ENCODE measurements around the gene EBP.
A peak's percentile ranks its signal among the peaks of the same experiment; 100 is the strongest.
"Not testable (repeated sequence)": the region's sequence is repeated elsewhere in the genome, so short reads cannot be mapped to it uniquely, and the experiment has no call there.

EBP gene

DNA sequence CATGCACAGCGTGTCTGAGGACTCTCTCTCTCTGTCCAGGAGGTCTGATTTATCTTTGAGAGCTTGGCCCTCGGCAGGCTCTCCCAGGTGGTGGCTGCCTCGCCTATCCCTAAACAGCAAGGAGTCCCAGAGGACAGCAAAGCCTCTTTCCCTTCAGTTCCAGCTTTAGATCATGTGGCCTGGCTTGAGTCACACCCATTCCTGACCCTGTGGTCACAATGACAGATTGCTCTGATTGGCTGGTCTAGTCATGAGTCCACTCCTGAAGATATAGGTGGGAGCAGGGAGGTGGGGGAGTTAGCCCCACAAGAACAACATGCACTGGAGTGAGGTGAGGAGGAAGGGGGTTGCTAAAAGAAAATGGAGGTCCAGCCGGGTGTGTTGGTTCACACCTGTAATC is 24.9 kb upstream of the EBP start:
- DNase-seq = no peak

DNA sequence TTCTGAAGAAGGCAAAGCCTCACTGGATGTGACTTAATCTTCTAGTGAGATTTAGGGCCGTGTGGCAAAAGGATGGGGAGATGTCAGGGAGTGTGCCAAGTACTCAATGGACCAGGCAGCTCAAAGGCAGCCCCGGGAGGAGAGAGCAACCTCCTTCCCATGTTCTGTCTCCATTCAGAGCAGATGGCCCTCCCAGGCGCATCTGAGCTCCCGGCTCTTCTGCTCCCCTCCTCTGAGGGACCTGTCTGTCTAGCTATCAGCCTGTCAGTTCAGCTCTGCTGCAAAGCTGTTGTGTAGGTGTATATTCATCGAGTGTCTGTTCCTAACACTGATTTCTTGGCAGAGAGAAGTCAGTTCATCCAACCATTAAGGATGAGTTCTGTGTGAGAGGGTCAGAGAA is 23.7 kb upstream of the EBP start:
- no peak for DNase-seq

DNA sequence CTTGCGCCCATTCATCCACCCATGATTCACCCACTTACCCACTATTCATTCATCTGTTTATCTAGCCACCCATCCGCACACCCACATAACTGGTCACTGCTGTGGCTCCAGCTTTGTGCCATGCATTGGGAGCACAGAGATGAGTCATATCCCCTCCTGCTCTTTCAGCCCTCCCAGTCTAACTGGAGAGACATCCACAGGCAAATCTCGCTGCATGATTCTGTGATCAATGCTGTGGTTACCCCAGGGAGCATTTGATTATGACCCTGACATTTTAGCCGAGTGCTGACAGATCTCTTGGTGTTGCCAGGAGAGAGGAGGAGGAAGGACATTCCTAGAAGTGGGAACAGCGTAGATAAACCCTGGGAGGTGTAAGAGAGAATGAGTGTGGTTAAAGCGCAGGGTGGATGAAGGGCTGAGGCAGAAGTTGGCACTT is 23.2 kb upstream of the EBP start:
- DNase-seq = peak; percentile 76

DNA sequence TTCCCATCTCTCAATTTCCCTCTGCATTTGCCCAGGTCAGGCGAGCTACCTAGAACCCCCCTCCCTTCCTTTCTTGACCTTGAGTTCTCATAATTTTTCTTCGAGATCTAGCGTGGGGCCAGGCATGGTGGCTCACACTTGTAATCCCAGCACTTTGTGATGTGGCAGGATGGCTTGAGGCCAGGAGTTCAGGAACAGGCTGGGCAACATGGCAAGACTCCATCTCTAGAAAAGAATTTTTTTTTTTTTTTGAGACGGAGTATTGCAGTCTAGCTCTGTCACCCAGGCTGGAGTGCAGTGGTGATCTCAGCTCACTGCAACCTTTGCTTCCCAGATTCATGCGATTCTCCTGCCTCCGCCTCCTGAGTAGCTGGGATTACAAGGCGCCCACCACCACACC is 17.3 kb upstream of the EBP start:
- no peak for DNase-seq

DNA sequence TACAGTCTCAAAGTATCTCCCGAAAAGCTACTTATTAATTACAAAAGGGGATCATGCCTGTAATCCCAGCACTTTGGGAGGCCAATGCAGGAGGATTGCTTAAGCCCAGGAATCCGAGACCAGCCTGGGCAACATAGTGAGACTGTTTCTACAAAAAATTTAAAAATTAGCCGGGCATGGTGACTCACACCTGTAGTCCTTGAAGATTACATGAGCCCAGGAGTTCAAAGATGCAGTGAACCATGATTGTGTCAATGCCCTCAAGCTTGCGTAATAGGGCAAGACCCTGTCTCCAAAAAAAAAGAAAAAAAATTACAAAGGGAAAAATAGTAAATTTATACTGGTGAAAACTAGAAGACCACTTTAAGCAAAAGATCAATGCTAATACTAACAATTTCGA is 16.1 kb upstream of the EBP start:
- DNase-seq = no peak

DNA sequence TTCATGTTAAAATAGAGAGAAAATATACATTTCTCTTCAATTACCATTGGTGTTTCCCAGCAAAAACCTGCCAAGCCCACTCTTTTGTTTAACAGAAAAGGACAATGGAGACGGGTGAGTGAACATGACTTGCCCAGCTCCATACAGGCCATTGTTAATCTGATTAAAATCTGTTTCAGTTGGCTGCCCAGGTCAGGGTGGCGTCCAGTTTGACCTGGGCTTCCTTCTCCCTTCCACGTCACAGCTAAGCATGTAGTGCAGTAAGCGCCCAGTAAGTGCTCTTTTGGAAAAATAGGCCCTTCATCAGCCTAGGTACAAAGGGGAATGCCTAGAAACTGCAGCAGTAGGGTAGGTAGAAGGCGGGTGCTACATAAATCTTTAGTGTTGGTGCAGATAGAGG is 14.4 kb upstream of the EBP start:
- no peak for DNase-seq

DNA sequence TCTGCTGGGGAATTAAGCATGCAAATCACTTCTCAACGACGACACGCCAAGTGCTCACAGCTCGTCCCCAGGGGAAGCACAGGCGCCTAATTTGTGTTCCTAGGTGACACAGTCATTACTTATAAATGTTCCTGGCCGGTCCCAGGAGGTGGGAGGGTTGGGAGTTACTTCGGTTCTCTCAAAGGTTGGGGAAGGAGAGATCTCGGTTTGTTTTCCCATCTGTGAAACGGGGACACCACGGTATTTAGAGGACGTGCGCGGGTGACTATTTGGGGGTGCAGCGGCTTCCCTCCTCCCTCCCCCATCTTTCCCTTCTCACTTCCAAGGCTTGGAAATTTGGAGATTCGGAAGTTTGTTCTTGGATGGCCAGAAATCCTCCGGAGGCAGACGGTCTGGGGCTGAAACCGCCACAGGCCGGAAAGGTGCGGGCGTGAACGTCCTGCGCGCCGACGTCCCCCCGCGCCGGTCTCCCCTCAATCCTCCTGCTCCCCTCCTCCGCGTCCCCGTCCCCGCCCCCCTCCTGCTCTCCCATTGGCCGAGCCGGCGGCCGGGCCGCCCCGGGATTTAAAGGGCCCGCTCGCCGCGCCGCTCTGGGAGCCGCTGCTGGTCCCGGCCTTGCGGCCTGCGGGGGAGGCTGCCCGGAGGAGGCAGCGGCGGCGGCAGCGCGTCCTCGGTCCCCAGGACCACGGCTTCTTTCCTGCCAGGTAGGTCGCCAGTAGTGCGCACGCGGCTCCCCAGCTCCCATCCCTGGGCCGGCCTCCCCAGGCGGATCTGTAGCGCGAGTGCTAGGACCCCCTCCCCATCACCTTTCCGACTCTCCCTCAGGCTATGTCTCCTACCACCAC is 13.0 kb upstream of the EBP start, which contains the start of gene PORCN:
PORCN (plus strand) TSS at position 593 of the 845 bp plus-strand sequence. CDS start 829 bp downstream, outside the sequence.
- DNase-seq = peak; percentile 64

DNA sequence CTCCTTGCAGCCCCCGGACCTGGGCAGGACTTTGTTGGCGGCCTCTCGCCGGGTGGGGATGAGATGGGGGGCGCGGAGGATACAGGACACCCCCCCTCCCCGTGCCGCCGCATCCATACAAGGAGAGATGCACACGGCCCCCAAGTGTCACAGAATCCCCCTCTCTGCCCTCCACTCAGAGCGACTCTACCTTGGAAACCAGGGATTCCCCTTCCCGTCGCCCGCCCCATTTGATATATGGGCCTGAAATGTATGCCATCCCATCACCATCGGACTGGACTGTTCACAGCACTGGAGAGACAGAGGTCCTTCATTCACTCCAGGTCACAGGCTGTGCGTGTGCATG is 12.4 kb upstream of the EBP start:
- no peak for DNase-seq

DNA sequence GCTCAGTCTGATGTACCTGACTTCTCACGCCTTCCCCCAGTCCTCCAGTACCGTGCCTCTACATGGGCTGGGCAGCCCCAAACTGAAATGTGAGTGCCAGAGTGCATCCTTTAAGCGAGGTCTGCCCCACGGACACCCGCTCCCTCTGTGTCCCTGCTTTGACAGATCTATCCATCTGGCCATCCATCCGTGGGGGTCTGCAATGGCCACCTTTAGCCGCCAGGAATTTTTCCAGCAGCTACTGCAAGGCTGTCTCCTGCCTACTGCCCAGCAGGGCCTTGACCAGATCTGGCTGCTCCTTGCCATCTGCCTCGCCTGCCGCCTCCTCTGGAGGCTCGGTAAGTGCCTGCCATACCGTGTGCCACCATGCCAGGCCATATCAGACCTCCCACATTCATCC is 12.0 kb upstream of the EBP start:
- no peak for DNase-seq

DNA sequence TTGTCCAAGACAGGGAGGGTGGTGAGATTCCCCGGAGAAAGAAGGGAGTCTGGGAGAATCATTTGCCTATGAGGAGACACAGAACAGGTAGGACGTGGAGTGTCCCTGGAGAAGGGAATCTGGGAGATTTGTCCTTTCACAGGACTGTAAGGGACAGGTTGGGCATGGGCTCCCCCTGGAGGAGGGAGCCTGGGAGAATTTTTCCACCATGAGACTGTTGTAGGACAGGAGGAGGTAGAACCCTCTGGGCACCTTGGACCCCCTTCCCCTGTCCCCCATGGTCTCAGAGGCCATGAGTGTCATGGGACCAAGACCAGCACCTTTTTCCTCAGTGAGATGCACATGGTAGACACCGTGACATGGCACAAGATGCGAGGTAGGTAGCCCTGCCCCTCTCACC is 10.0 kb upstream of the EBP start:
- no peak for DNase-seq

DNA sequence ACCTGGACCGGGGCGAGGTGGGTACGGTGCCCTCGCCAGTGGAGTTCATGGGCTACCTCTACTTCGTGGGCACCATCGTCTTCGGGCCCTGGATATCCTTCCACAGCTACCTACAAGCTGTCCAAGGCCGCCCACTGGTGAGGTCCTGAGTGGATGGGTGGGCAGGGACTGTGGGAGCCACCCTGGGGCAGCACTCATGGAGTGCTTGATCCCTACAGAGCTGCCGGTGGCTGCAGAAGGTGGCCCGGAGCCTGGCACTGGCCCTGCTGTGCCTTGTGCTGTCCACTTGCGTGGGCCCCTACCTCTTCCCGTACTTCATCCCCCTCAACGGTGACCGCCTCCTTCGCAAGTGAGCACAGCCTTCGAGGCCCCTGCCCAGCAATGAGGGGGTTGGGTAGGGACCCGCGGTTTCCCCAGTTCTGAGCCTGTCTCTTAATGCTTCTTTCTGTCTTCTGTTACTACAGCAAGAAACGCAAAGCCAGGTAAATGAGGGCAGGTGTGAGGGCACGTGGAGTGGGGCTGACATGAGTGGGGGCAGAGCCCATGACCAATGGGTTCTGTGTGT is 9.2 kb upstream of the EBP start:
- DNase-seq = no peak

DNA sequence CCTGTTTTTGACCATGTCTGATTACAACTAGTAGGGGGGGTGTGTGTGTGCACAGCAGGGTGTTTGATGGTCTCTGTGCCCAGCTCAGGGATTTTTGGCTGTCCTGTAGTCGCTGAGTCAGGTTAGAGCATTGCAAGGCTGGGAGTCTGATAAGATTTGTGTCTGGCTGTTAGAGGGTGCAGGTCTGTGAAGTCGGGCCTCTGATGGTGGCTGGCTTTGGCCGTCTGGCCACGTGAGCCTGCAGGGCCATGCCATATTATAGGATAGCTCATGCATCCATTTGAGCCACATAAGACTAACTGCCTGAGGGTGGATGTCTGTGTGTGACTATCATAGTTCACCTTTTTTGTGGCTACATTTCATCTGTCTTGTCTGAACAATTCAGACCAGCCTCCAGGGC is 7.9 kb upstream of the EBP start:
- DNase-seq = no peak

DNA sequence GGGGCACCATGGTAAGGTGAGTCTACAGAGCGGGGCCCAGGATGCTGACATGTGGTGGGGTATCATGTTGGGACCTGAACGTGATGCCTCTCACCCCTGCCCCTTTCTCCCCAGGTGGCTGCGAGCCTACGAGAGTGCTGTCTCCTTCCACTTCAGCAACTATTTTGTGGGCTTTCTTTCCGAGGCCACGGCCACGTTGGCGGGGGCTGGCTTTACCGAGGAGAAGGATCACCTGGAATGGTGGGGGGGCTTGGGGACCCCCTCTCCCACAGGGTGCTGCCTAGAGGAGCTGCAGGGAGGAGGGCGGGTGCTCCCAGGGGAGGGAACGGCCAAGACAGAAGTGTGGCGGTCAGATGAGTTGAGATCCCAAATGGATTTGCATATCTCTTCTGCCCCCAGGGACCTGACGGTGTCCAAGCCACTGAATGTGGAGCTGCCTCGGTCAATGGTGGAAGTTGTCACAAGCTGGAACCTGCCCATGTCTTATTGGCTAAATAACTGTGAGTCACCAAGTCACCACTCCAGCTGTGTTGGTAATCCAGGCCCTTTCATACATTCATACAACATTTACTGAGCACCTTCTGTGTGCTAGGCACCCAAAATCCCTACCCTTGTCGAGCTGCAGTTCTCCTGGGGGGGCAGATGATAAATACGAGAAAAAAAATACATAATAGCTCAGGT is 7.3 kb upstream of the EBP start:
- no peak for DNase-seq

DNA sequence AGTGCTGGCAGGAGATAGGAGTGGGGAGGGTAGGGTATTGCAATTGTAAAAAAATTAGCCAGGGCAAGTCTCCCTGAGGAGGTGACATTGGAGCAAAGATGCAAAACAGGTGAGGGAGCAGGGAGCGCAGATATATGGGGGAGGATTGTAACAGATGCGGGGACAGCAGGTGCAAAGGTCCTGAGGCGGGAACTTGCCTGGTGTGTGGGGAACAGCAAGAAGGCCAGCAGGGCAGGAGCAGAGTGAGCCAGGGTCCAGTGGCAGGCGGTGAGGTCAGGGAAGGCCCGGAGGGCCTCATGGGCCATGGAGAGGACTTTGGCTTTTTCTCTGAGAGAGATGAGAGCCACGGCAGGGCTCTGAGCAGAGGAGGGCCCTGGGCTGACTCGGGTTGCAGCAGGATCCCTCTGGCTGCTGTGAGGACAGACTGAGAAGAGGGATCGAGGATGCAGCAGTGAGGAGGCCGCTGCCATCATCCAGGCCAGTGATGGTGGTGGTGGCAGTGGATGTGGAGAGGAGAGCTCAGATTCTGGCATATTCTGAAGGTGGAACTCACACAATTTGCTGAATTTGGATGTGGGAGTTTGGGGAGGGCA is 6.6 kb upstream of the EBP start:
- no peak for DNase-seq

DNA sequence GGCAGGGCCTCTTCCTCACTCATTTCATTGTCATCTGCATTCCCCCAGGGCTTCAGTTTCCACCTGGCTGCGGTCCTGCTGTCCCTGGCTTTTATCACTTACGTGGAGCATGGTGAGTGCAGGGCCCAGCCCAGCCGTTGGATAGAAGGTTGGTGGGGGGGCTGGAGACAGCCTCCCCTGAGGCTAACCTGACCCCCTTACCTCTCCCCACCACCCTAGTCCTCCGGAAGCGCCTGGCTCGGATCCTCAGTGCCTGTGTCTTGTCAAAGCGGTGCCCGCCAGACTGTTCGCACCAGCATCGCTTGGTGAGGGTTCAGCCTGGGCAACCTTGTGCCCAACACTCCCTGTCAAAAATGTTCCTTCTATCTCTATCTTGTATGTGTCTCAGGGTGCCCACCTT is 5.8 kb upstream of the EBP start:
- DNase-seq = no peak

DNA sequence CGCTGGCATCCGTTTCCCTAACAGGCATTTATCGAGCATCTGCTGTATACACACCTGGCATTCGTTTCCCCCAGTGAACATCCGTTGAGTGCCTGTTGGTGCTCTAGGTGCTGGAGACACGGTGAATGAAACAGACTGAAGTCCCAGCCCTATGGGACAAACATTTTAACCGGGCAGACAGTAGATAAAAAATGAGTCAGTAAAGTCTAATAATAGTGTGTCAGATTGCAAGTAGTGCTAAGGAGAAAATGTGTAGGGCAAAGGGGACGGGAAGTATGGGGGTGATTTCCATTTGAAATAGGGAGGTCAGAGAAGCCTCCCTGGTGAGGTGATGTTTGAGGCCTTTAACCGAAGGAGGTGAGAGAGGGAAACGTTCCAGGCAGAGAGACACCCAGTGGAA is 5.3 kb upstream of the EBP start:
- DNase-seq = no peak

DNA sequence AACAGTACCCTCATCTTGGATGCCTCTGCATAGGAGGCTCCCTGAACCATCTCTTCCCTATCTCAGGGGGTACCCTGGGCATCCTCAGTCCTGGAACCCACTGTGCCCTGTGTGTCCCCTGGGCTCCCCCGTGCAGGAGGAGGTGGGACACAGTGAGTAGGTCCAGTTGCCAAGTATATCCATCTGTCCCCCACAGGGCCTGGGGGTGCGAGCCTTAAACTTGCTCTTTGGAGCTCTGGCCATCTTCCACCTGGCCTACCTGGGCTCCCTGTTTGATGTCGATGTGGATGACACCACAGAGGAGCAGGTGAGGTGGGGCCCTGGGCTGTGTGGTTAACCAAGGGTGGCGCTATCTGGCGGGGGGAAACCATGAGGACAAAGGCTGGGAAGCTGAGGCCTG is 4.6 kb upstream of the EBP start:
- no peak for DNase-seq

DNA sequence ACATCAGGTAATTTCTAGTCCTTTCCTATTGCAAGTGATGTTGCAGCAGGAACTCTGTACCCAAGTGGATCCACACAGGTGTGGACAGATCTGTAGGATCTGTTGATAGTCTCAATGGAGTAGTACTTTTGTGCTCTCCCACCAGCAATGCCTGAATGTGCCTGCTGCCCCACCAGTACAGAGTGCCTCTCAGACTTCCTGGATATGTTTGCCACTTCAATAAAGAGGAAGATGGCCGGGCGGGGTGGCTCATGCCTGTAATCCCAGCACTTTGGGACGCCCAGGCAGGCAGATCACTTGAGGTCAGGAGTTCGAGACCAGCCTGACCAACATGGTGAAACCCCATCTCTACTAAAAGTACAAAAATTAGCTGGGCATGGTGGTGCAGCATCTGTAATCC is 2.1 kb upstream of the EBP start:
- DNase-seq = not testable (repeated sequence)

DNA sequence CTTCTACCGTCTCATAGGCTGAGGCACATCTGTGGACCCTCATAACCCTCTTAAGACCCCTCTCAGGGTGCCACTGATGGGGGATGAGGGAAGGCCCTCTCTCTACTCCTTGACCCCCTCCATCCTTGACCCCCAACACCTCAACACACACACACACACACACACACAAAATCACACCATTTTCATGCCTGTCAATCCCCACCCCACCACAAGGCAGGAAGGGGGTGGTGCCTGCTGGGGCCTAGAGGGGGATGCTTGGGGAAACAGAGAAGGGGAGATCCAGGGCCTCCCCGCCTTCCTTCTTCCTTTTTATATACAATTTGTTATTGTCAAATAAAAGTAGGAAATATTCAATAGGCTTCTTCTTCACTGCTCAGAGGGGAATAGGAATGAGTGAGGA is 1.2 kb upstream of the EBP start:
- no peak for DNase-seq

DNA sequence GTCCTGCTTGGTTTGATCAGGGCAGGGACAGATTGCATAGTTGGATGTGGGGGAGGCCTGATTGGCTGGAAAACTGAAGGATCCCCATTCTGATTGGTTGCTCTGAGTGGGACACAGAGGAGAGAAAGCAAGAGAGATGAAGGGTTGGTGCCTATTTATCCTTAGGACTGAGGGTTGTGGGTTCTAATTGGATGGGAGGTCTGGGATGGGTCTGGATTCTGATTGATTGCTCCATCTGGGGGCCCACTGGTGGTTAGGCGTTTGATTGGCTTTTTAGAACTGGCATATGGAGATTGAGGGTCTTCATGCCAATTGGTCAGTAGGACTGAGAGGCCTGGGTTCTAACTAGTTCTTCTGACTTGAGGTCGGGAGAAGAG is 644 bp upstream of the EBP start:
- no peak for DNase-seq

DNA sequence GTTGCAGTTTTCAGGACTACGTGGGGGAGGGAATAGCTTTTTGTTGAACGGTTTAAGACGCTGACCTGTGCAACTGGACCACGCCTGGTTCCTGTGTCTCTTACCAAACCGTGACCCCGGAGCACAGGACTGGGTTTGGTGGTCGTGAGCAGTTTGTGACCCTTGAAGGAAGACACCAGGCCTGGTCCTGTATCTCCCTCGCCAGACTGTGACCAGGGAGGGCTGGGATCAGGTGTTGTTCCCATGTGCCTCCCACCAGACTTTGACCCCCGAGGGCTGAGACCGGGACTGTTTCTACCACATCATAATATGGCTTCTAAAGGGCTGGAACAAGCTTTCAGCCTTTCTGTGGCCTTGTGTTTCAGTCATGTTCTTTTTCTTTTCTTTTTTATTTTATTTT is 683 bp downstream of the EBP start:
- no peak for DNase-seq

DNA sequence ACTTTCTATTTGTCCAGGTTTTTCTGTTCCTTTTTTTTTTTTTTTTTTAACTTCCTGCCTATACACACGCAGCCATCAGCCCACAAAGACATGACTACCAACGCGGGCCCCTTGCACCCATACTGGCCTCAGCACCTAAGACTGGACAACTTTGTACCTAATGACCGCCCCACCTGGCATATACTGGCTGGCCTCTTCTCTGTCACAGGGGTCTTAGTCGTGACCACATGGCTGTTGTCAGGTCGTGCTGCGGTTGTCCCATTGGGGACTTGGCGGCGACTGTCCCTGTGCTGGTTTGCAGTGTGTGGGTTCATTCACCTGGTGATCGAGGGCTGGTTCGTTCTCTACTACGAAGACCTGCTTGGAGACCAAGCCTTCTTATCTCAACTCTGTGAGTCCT is 2.1 kb downstream of the EBP start:
- no peak for DNase-seq

DNA sequence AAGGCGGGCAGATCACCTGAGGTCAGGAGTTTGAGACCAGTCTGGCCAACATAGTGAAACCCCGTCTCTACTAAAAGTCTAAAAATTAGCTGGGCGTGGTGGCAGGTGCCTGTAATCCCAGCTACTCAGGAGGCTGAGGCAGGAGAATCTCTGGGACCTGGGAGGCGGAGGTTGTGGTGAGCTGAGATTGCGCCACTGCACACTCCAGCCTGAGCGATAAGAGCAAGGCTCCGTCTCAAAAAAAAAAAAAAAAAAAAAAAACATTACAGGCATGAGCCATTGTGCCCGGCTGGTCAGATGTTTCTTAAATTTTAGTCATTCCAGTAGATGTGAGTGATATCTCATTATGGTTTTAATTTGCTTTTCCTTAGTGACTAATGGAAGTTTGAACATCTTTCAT is 4.2 kb downstream of the EBP start:
- DNase-seq = not testable (repeated sequence)

DNA sequence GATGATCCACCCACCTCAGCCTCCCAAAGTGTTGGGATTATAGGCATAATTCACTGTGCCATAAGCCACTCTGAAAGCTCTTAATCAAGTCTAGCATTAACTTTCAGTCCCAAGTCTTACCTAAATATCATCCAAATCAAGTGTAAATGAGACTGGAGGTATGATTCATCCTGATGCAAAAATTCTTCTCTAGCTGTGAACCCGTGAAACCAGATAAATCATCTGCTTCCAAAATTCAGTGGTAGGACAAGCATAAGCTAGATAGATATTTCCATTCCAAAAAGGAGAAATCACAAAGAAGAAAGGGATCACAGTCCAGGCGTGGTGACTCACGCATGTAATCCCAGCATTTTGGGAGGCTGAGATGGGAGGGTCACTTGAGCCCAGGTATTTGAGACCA is 9.1 kb downstream of the EBP start:
- no peak for DNase-seq

Measured in fibroblast of upper back skin (primary cell).